Gastroesophageal sphincter (tissue), 4 donors: ENCODE results near the gene ZFHX3. TPM values are rescaled to one million over a fixed set of nuclear protein-coding genes. Genes with fewer than 3 reads are reported as not detected.

ENCODE experiments used
- ATAC-seq: fragments of 150-250 bp; one replicate; pipeline ENCODE4 v1.9.1; 2016; ENCODE audit warnings: mild to moderate bottlenecking, moderate library complexity
- H3K27ac ChIP-seq, 4 donors: fragments of 200-600 bp; sonication (generic) in 3 of 4; 1 replicate in 3 of 4; 2 replicates in 1 of 4; pipeline ENCODE4 v1.5.1; 2016 to 2019
- H3K27me3 ChIP-seq: fragments of 200-600 bp; sonication (generic); one replicate; pipeline ENCODE4 v1.5.1; 2019
- H3K36me3 ChIP-seq, 2 donors: fragments of 200-600 bp; sonication (generic); one replicate each; pipeline ENCODE4 v1.5.1; 2019; ENCODE audit warnings: control low read depth in 1 of 2
- H3K4me1 ChIP-seq, 3 donors: fragments of 200-600 bp; sonication (generic); 1 replicate in 2 of 3; 2 replicates in 1 of 3; pipeline ENCODE4 v1.5.1; 2016 to 2019; ENCODE audit warnings: control low read depth in 2 of 3
- H3K4me3 ChIP-seq, 2 donors: fragments of 200-600 bp; sonication (generic); one replicate each; pipeline ENCODE4 v1.5.1; 2019; ENCODE audit warnings: mild to moderate bottlenecking in 1 of 2, moderate library complexity in 1 of 2
- H3K9me3 ChIP-seq, 3 donors: fragments of 200-600 bp; sonication (generic); one replicate each; pipeline ENCODE4 v1.5.1; 2017 to 2019; ENCODE audit warnings: control low read depth in 2 of 3
- EP300 ChIP-seq: sonication (generic); formaldehyde crosslinking; IDR thresholded peaks from one replicate; pipeline ENCODE4 v1.6.1; 2017; ENCODE audit warnings: antibody characterized with exemption, mild to moderate bottlenecking
- POLR2A ChIP-seq, 2 donors: fragments of 450-650 bp; IDR thresholded peaks; one replicate each; pipeline ENCODE4 v1.6.1; 2017; ENCODE audit warnings: antibody characterized with exemption in 2 of 2, mild to moderate bottlenecking in 2 of 2, moderate library complexity in 1 of 2
- POLR2AphosphoS5 ChIP-seq: sonication (generic); formaldehyde crosslinking; IDR thresholded peaks from one replicate; pipeline ENCODE4 v1.6.1; 2017; ENCODE audit warnings: antibody characterized with exemption
- WGBS, 2 donors: methylation state at CpG; one replicate each; pipeline ENCODE4 v1.1.5; 2018; ENCODE audit warnings: low coverage in 1 of 2; 5-methylcytosine and 5-hydroxymethylcytosine counted together
- total RNA-seq, 4 donors: library from RNA; depleted of rRNA; stranded (reverse); fragments of >200 nt; gene quantifications; one replicate each; pipeline ENCODE4 v1.1.0, GENCODE V29; 2016
- TF ChIP-seq, protein P1 (sequence below), 4 experiments: fragments of 200-600 bp in 2 of 4; fragments of 450-650 bp in 2 of 4; sonication (generic) in 1 of 4; IDR thresholded peaks; one replicate each; pipeline ENCODE4 v1.5.1; 2017 to 2019; ENCODE audit warnings: antibody characterized with exemption in 4 of 4, mild to moderate bottlenecking in 2 of 4, moderate library complexity in 2 of 4

The ZFHX3 gene
- total RNA-seq, 4 donors from 2014 or later: 24.0 to 47.1 (median 29.5) TPM

GRCh38 chr16:73023752-73024570 is 24.0 kb downstream of the ZFHX3 start:
- H3K36me3 ChIP-seq: no peaks in the 10 kb centered on the region
- 72 to 95% methylated on average over 4 to 5 of the region's 22 CpGs for WGBS, 2 donors
- peak overlapping the region in 1 of 4 donors; percentile 67 for H3K27ac ChIP-seq
- no peak overlapping the region for H3K4me3 ChIP-seq
- TF ChIP-seq POLR2A (IDR thresholded peaks at IDR 0.05) (no peak), POLR2AphosphoS5 (no peak), EP300 (no peak)
- TF ChIP-seq, protein P1, sequence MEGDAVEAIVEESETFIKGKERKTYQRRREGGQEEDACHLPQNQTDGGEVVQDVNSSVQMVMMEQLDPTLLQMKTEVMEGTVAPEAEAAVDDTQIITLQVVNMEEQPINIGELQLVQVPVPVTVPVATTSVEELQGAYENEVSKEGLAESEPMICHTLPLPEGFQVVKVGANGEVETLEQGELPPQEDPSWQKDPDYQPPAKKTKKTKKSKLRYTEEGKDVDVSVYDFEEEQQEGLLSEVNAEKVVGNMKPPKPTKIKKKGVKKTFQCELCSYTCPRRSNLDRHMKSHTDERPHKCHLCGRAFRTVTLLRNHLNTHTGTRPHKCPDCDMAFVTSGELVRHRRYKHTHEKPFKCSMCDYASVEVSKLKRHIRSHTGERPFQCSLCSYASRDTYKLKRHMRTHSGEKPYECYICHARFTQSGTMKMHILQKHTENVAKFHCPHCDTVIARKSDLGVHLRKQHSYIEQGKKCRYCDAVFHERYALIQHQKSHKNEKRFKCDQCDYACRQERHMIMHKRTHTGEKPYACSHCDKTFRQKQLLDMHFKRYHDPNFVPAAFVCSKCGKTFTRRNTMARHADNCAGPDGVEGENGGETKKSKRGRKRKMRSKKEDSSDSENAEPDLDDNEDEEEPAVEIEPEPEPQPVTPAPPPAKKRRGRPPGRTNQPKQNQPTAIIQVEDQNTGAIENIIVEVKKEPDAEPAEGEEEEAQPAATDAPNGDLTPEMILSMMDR (IDR thresholded peaks at IDR 0.05): no peak
- H3K4me1 ChIP-seq: peaks cover 0 to 89% (median 30%) of the 10 kb centered on the region in 3 donors
- H3K27me3 ChIP-seq: no peaks in the 10 kb centered on the region
- ATAC-seq: no peak
- H3K9me3 ChIP-seq: no peaks in the 10 kb centered on the region

DNA sequence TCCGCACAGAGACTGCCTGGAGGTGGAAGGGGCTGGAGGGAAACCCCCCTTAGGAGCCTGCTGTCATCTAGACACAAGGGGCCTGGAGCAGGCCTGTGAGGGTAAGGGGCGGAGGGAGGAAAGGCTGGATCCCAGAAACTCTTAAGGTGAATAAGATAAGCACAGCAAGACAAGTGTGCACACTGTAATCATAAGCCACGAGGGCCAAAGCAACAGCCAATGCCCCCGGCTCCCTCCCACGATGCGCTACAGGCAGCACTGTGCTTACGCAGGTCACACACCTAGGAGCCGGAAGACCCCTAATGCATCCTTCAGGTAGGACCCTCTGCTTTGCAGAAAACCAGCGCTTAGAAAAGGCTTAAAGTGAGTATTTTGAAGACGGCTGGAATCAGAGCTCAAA is 24.6 kb downstream of the ZFHX3 start:
- ATAC-seq: no peak
- no peaks in the 10 kb centered on the region for H3K27me3 ChIP-seq
- no peak overlapping the region for H3K27ac ChIP-seq
- peaks cover 0 to 89% (median 32%) of the 10 kb centered on the region in 3 donors for H3K4me1 ChIP-seq
- no peak overlapping the region for H3K4me3 ChIP-seq
- TF ChIP-seq POLR2AphosphoS5 (no peak), POLR2A (IDR thresholded peaks at IDR 0.05) (no peak), EP300 (no peak)
- TF ChIP-seq, protein P1 (IDR thresholded peaks at IDR 0.05): no peak
- no peaks in the 10 kb centered on the region for H3K9me3 ChIP-seq
- WGBS, 2 donors: 80 to 95% methylated on average over 2 to 9 of the region's 10 CpGs
- no peaks in the 10 kb centered on the region for H3K36me3 ChIP-seq

DNA sequence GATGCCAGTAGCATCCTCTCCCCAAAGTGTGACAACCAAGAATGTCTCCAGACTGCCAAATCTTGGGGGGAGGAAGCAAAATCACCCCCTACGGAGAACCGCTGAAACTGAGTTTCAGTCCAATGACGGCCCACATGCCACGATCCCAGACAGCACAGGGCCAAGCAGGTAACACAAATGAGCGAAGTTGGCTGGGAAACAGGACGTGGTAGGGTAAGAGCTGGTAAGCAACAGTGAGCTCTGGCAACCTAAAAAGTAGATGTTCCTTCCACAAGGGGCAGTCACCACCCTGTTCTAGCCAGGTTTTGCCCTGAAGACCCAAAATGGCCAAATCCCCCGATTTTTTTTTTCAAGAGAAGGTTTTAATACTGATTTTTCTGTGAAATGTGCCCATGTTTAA is 25.4 kb downstream of the ZFHX3 start:
- no peak overlapping the region for H3K4me3 ChIP-seq
- no peaks in the 10 kb centered on the region for H3K36me3 ChIP-seq
- ATAC-seq: no peak
- H3K27me3 ChIP-seq: no peaks in the 10 kb centered on the region
- H3K4me1 ChIP-seq: peaks cover 0 to 87% (median 32%) of the 10 kb centered on the region in 3 donors
- H3K27ac ChIP-seq: peak overlapping the region in 2 of 4 donors; percentile 1 to 42
- TF ChIP-seq POLR2AphosphoS5: no peak
- TF ChIP-seq EP300: no peak
- TF ChIP-seq POLR2A (IDR thresholded peaks at IDR 0.05): no peak
- TF ChIP-seq, protein P1 (IDR thresholded peaks at IDR 0.05): no peak
- WGBS, 2 donors: 86 to 100% methylated on average over 2 to 3 of the region's 7 CpGs
- H3K9me3 ChIP-seq: no peaks in the 10 kb centered on the region

DNA sequence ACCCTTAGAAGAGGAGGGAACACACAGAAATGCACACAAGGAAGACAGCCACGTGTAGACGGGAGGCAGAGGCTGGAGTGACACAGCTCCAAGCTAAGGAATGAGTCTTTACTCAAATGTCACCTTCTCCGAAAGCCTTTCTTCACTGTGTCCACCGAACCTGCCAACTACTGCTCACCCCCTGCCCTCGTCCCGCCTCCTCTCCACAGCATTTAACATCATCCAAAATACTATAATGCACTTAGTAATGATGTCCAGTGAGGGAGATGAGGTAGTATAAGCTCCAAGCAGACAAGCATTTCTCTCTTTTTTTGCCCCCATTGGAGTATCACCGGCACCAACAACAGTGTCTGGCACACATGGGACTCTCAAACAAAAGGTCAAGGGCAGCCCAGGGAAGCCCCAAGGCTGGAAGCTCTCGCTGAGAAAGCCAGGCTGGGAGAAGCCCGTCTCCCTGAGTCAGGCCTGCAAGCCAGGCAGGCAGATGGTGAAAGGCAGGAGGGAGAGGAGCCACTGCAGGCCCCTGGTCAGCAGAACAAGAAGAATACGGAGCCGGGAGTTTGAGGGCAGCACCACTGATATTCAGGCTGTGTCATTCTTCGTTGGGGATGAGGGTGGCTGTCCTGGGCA is 25.9 kb downstream of the ZFHX3 start:
- no peak for TF ChIP-seq EP300
- TF ChIP-seq, protein P1 (IDR thresholded peaks at IDR 0.05): no peak
- TF ChIP-seq POLR2A (IDR thresholded peaks at IDR 0.05): no peak
- no peak for TF ChIP-seq POLR2AphosphoS5
- no peak for ATAC-seq
- Histone ChIP-seq H3K9me3 (no peaks in the 10 kb centered on the region), H3K36me3 (no peaks in the 10 kb centered on the region), H3K4me3 (no peak overlapping the region), H3K27me3 (no peaks in the 10 kb centered on the region), H3K4me1 (peaks cover 0 to 87% (median 32%) of the 10 kb centered on the region in 3 donors), H3K27ac (peak overlapping the region in 2 of 4 donors; percentile 1 to 42)
- 87% methylated on average over 7 to 9 of the region's 12 CpGs for WGBS, 2 donors
